Prostate gland (tissue), 2 donors: ENCODE results near the gene EFCC1. TPM values are rescaled to one million over a fixed set of nuclear protein-coding genes. Genes with fewer than 3 reads are reported as not detected.

Experiments used
- DNase-seq: peaks from one replicate; pipeline ENCODE4 v3.0.0-alpha.2; 2019; ENCODE audit warnings: low spot score
- H3K27ac ChIP-seq, 2 donors: fragments of 200-600 bp; sonication (generic); 2 replicates each; pipeline ENCODE4 v1.5.1; 2017 to 2019
- H3K27me3 ChIP-seq: fragments of 200-600 bp; sonication (generic); replicated peaks from 2 replicates; pipeline ENCODE4 v1.5.1; 2019; ENCODE audit not compliant: insufficient read depth
- H3K36me3 ChIP-seq, 2 donors: fragments of 200-600 bp; sonication (generic); 1 replicate in 1 of 2; 2 replicates in 1 of 2; pipeline versions ENCODE4 v1.5.1 to v1.8.1; 2017 to 2019
- H3K4me1 ChIP-seq: fragments of 200-600 bp; sonication (generic); replicated peaks from 2 replicates; pipeline ENCODE4 v1.5.1; 2019
- H3K4me3 ChIP-seq, 2 donors: fragments of 200-600 bp; sonication (generic); 2 replicates each; pipeline ENCODE4 v1.5.1; 2017 to 2019
- H3K9me3 ChIP-seq: fragments of 200-600 bp; sonication (generic); 2 replicates; pipeline ENCODE4 v1.5.1; 2017
- CTCF ChIP-seq, 4 experiments: fragments of 200-600 bp in 2 of 4; fragments of 450-650 bp in 2 of 4; sonication (generic) in 2 of 4; IDR thresholded peaks; 1 replicate in 3 of 4; 2 replicates in 1 of 4; pipeline ENCODE4 v1.5.1; 2016 to 2019; ENCODE audit warnings: antibody characterized with exemption in 4 of 4, mild to moderate bottlenecking in 2 of 4, moderate library complexity in 2 of 4
- POLR2A ChIP-seq: fragments of 450-650 bp; IDR thresholded peaks from one replicate; pipeline ENCODE4 v1.6.1; 2016; ENCODE audit warnings: antibody characterized with exemption, mild to moderate bottlenecking
- POLR2AphosphoS5 ChIP-seq: sonication (generic); formaldehyde crosslinking; IDR thresholded peaks from one replicate; pipeline ENCODE4 v1.6.1; 2017; ENCODE audit warnings: antibody characterized with exemption
- WGBS: methylation state at CpG from one replicate; pipeline ENCODE4 v1.1.5; 2018; 5-methylcytosine and 5-hydroxymethylcytosine counted together
- intact Hi-C: fragments of 100-400 bp; cut with DNase I; formaldehyde crosslinking; loops from one replicate; pipeline ENCODE4 v1.14.2; 2022
- total RNA-seq, 2 donors: library from RNA; depleted of rRNA; stranded (reverse); fragments of >200 nt; gene quantifications; one replicate each; pipeline ENCODE4 v1.1.0, GENCODE V29; 2016

EFCC1 gene
- total RNA-seq, 2 donors from 2014 or later: 1.8 to 4.0 TPM

- intact Hi-C loops: no loop called here
- no peak overlapping the region for H3K27ac ChIP-seq
Measured at GRCh38 chr3:129033633-129034321, 32.7 kb downstream of the EFCC1 start.

GRCh38 chr3:129034642-129035041 is 33.5 kb downstream of the EFCC1 start:
- no peaks in the 10 kb centered on the region for H3K9me3 ChIP-seq
- no peaks in the 10 kb centered on the region for H3K36me3 ChIP-seq
- no peaks in the 10 kb centered on the region for H3K4me1 ChIP-seq
- TF ChIP-seq POLR2A (no peak), CTCF (IDR thresholded peaks at IDR 0.05) (no peak), POLR2AphosphoS5 (no peak)
- 91% methylated on average over 6 of the region's 6 CpGs for WGBS
- intact Hi-C loops: no loop called here
- no peaks in the 10 kb centered on the region for H3K27me3 ChIP-seq
- no peak overlapping the region for H3K27ac ChIP-seq
- no peak for DNase-seq
- H3K4me3 ChIP-seq: no peak overlapping the region

More at GRCh38 chr3:129033633-129034321, 32.7 kb downstream of the EFCC1 start:
- no peak overlapping the region for H3K4me3 ChIP-seq
- no peaks in the 10 kb centered on the region for H3K27me3 ChIP-seq
- WGBS: 92% methylated on average over 12 of the region's 12 CpGs
- TF ChIP-seq POLR2A (no peak), POLR2AphosphoS5 (no peak), CTCF (IDR thresholded peaks at IDR 0.05) (no peak)
- no peaks in the 10 kb centered on the region for H3K4me1 ChIP-seq
- no peaks in the 10 kb centered on the region for H3K9me3 ChIP-seq
- H3K36me3 ChIP-seq: no peaks in the 10 kb centered on the region
- DNase-seq: no peak

- Histone ChIP-seq H3K36me3 (no peaks in the 10 kb centered on the region), H3K27ac (no peak overlapping the region), H3K4me3 (no peak overlapping the region), H3K27me3 (no peaks in the 10 kb centered on the region), H3K4me1 (no peaks in the 10 kb centered on the region), H3K9me3 (no peaks in the 10 kb centered on the region)
- no peak for DNase-seq
- intact Hi-C loops: no loop called here
- WGBS: 84% methylated on average over 11 of the region's 11 CpGs
- no peak for TF ChIP-seq POLR2A
Measured at GRCh38 chr3:129035360-129036221, 34.5 kb downstream of the EFCC1 start.

GRCh38 chr3:129036222-129037092 is 35.4 kb downstream of the EFCC1 start:
- H3K4me1 ChIP-seq: no peaks in the 10 kb centered on the region
- no peak for DNase-seq
- no peaks in the 10 kb centered on the region for H3K36me3 ChIP-seq
- H3K9me3 ChIP-seq: no peaks in the 10 kb centered on the region
- no peak for TF ChIP-seq CTCF (IDR thresholded peaks at IDR 0.05)
- TF ChIP-seq POLR2AphosphoS5: no peak
- TF ChIP-seq POLR2A: no peak
- intact Hi-C loops: no loop called here
- H3K27me3 ChIP-seq: no peaks in the 10 kb centered on the region
- 82% methylated on average over 10 of the region's 10 CpGs for WGBS
- no peak overlapping the region for H3K27ac ChIP-seq
- no peak overlapping the region for H3K4me3 ChIP-seq

GRCh38 chr3:129037093-129037419 is 36.0 kb downstream of the EFCC1 start:
- no peak overlapping the region for H3K27ac ChIP-seq
- H3K4me1 ChIP-seq: no peaks in the 10 kb centered on the region
- H3K36me3 ChIP-seq: no peaks in the 10 kb centered on the region
- WGBS: 26% methylated on average over 2 of the region's 2 CpGs
- H3K27me3 ChIP-seq: no peaks in the 10 kb centered on the region
- DNase-seq: no peak
- no peaks in the 10 kb centered on the region for H3K9me3 ChIP-seq
- no peak overlapping the region for H3K4me3 ChIP-seq
- TF ChIP-seq POLR2AphosphoS5 (no peak), CTCF (IDR thresholded peaks at IDR 0.05) (no peak), POLR2A (no peak)
- intact Hi-C loops: no loop called here
